Naive thymus-derived CD4-positive, alpha-beta T cell (primary cell): Measurements from ENCODE around the gene MRPS25. TPM values are rescaled to one million over a fixed set of nuclear protein-coding genes. Genes with fewer than 3 reads are reported as not detected.

ENCODE experiments used
- ATAC-seq: fragments of 150-1000 bp; cut with Tn5 transposase; 2 replicates; pipeline ENCODE4 v1.10.0; 2021; ENCODE audit warnings: mild to moderate bottlenecking, moderate library complexity
- CTCF ChIA-PET: fragments of 350-600 bp; sonication (Branson Sonifier 250); formaldehyde crosslinking; loops from one replicate; lab custom pipeline; 2021; ENCODE audit warnings: antibody characterized with exemption; lab: Charles Lee
- POLR2A ChIA-PET: fragments of 350-600 bp; sonication (Branson Sonifier 250); formaldehyde crosslinking; loops from one replicate; lab custom pipeline; 2021; ENCODE audit warnings: antibody characterized with exemption, inconsistent platforms; lab: Charles Lee
- DNase-seq, 9 donors: peaks; one replicate each; pipeline versions ENCODE4 v3.0.0 to v3.0.0-alpha.2; 2020 to 2022; ENCODE audit warnings: mixed read lengths in 1 of 9
- H3K27ac ChIP-seq: one replicate; pipeline ENCODE4 v1.7.0; 2013; ENCODE audit warnings: mild to moderate bottlenecking, low read depth, low read length, moderate library complexity
- H3K27me3 ChIP-seq, 2 donors: one replicate each; pipeline ENCODE4 v1.7.0; 2013; ENCODE audit warnings: low read length in 2 of 2, mild to moderate bottlenecking in 2 of 2, moderate library complexity in 2 of 2; ENCODE audit not compliant: control insufficient read depth in 2 of 2, insufficient read depth in 2 of 2
- H3K36me3 ChIP-seq, 3 experiments: 1 replicate in 2 of 3; 2 replicates in 1 of 3; pipeline ENCODE4 v1.7.0; 2013; ENCODE audit warnings: low read length in 3 of 3, mild to moderate bottlenecking in 3 of 3, moderate library complexity in 1 of 3; ENCODE audit not compliant: insufficient read depth in 3 of 3, control insufficient read depth in 2 of 3
- H3K4me1 ChIP-seq, 2 donors: one replicate each; pipeline ENCODE4 v1.7.0; 2013; ENCODE audit warnings: low read length in 2 of 2, mild to moderate bottlenecking in 2 of 2, moderate library complexity in 1 of 2; ENCODE audit not compliant: control insufficient read depth in 2 of 2, insufficient read depth in 2 of 2
- H3K4me3 ChIP-seq: 2 replicates; pipeline ENCODE4 v1.7.0; 2013; ENCODE audit warnings: mild to moderate bottlenecking, low read length
- H3K9me3 ChIP-seq, 3 experiments: 1 replicate in 2 of 3; 2 replicates in 1 of 3; pipeline ENCODE4 v1.7.0; 2013; ENCODE audit warnings: low read length in 3 of 3; ENCODE audit not compliant: control insufficient read depth in 2 of 3
- H3K27ac Mint-ChIP-seq, 9 donors: one replicate each; pipeline ENCODE4 v1.8.0; 2020 to 2022; ENCODE audit warnings: mixed read lengths in 9 of 9, mild to moderate bottlenecking in 8 of 9, moderate library complexity in 5 of 9, inconsistent platforms in 2 of 9
- H3K27me3 Mint-ChIP-seq, 5 donors: one replicate each; pipeline ENCODE4 v1.8.0; 2021 to 2022; ENCODE audit warnings: mixed read lengths in 5 of 5, mild to moderate bottlenecking in 1 of 5
- H3K36me3 Mint-ChIP-seq, 5 donors: one replicate each; pipeline ENCODE4 v1.8.0; 2020 to 2022; ENCODE audit warnings: mixed read lengths in 5 of 5, mild to moderate bottlenecking in 3 of 5, inconsistent platforms in 1 of 5
- H3K4me1 Mint-ChIP-seq, 7 donors: one replicate each; pipeline ENCODE4 v1.8.0; 2020 to 2022; ENCODE audit warnings: mixed read lengths in 7 of 7, mild to moderate bottlenecking in 3 of 7, inconsistent platforms in 1 of 7
- H3K4me3 Mint-ChIP-seq, 10 donors: one replicate each; pipeline ENCODE4 v1.8.0; 2020 to 2022; ENCODE audit warnings: mild to moderate bottlenecking in 10 of 10, mixed read lengths in 10 of 10, moderate library complexity in 6 of 10, inconsistent platforms in 2 of 10
- H3K9me3 Mint-ChIP-seq, 11 donors: one replicate each; pipeline ENCODE4 v1.8.0; 2020 to 2022; ENCODE audit warnings: mixed read lengths in 11 of 11, mild to moderate bottlenecking in 4 of 11, inconsistent platforms in 1 of 11, moderate library complexity in 1 of 11
- intact Hi-C, 2 donors: fragments of 100-400 bp; cut with micrococcal nuclease; formaldehyde crosslinking; loops; one replicate each; pipeline ENCODE4 v1.15.1; 2023
- polyA plus RNA-seq, 2 donors: library from polyadenylated mRNA; unstranded; fragments of 300-500 nt; fragmentation: Illumina TruSeq; gene quantifications; one replicate each; pipeline ENCODE4 v1.2.3, GENCODE V29; 2021
- total RNA-seq, 6 experiments: library from RNA in 5 of 6; stranded (reverse) in 5 of 6; gene quantifications; 1 replicate in 5 of 6; 2 replicates in 1 of 6; pipeline ENCODE4 v1.2.3 and lab custom pipeline; 2021 to 2026

MRPS25 gene
- total and polyA plus RNA-seq, 7 experiments from 2014 or later = 20.2 to 104 (median 68.0) TPM

- Histone ChIP-seq H3K36me3 (no peaks in the 10 kb centered on the region), H3K4me3 (no peak overlapping the region), H3K27ac (no peak overlapping the region), H3K9me3 (no peaks in the 10 kb centered on the region), H3K4me1 (peaks cover 3 to 5% of the 10 kb centered on the region in 2 donors), H3K27me3 (no peaks in the 10 kb centered on the region)
- DNase-seq = peak; percentile 51 to 78 (median 63)
- CTCF ChIA-PET = interaction anchor here (0.5 to 3.8 kb wide), 6 partner anchors 9 to 527 kb away, joined by 3 to 18 read pairs (median 4); partner anchors contain the start of gene RBSN
- H3K27ac Mint-ChIP-seq = peak overlapping the region in 2 of 9 donors; percentile 31 to 38
- no peaks in the 10 kb centered on the region for H3K9me3 Mint-ChIP-seq
- ATAC-seq = peak; percentile 97
- H3K27me3 Mint-ChIP-seq = peaks cover 4 to 17% (median 5%) of the 10 kb centered on the region in 5 donors
- POLR2A ChIA-PET = interaction anchor here (0.8 kb wide), 1 partner anchor 9 kb away, joined by 3 read pairs; the partner anchor contains the start of gene RBSN
- intact Hi-C loops = loop anchor here (1.0 to 10.0 kb wide), 8 partner anchors 9 to 1139 kb away; partner anchors contain the start of gene RBSN (in 1 of the 2)
- no peaks in the 10 kb centered on the region for H3K36me3 Mint-ChIP-seq
- H3K4me3 Mint-ChIP-seq = peak overlapping the region in 1 of 10 donors; percentile 29
- peaks cover 3 to 9% (median 6%) of the 10 kb centered on the region in 7 donors for H3K4me1 Mint-ChIP-seq
These were observed 43.0 kb upstream of the MRPS25 start for GRCh38 chr3:15108082-15108545.

- peak overlapping the region in 1 of 9 donors; percentile 6 for H3K27ac Mint-ChIP-seq
- peaks cover 3 to 12% (median 6%) of the 10 kb centered on the region in 7 donors for H3K4me1 Mint-ChIP-seq
- no peaks in the 10 kb centered on the region for H3K36me3 Mint-ChIP-seq
- H3K4me1 ChIP-seq = peaks cover 3 to 5% of the 10 kb centered on the region in 2 donors
- no peak overlapping the region for H3K27ac ChIP-seq
- CTCF ChIA-PET = interaction anchor here (0.5 to 3.8 kb wide), 3 partner anchors 11 to 526 kb away, joined by 3 to 18 read pairs (median 3); no protein-coding TSS in a partner anchor
- no peaks in the 10 kb centered on the region for H3K9me3 ChIP-seq
- H3K27me3 ChIP-seq = no peaks in the 10 kb centered on the region
- H3K36me3 ChIP-seq = no peaks in the 10 kb centered on the region
- no peak overlapping the region for H3K4me3 Mint-ChIP-seq
- POLR2A ChIA-PET = no interaction called here
- no peaks in the 10 kb centered on the region for H3K9me3 Mint-ChIP-seq
- H3K4me3 ChIP-seq = no peak overlapping the region
- H3K27me3 Mint-ChIP-seq = peaks cover 4 to 15% (median 5%) of the 10 kb centered on the region in 5 donors
- intact Hi-C loops = loop anchor here (5.0 to 10.0 kb wide), 5 partner anchors 140 to 1140 kb away; no protein-coding TSS in a partner anchor
- DNase-seq = no peak
- no peak for ATAC-seq
These were observed 42.2 kb upstream of the MRPS25 start for GRCh38 chr3:15107075-15107947.

GRCh38 chr3:15102836-15103235 lies 37.7 kb upstream of the MRPS25 start:
- Mint-ChIP-seq H3K27ac (no peak overlapping the region), H3K9me3 (peaks cover 0 to 1% (median 0%) of the 10 kb centered on the region in 11 donors), H3K27me3 (peaks cover 4 to 12% (median 9%) of the 10 kb centered on the region in 5 donors), H3K4me3 (no peak overlapping the region), H3K36me3 (peaks cover 0 to 6% (median 5%) of the 10 kb centered on the region in 5 donors), H3K4me1 (peaks cover 17 to 31% (median 23%) of the 10 kb centered on the region in 7 donors)
- CTCF ChIA-PET = interaction anchor here (0.6 kb wide), 1 partner anchor 333 kb away, joined by 3 read pairs; no protein-coding TSS in a partner anchor
- POLR2A ChIA-PET = no interaction called here
- ATAC-seq (no peak), DNase-seq (no peak)
- Histone ChIP-seq H3K27me3 (no peaks in the 10 kb centered on the region), H3K36me3 (no peaks in the 10 kb centered on the region), H3K4me3 (no peak overlapping the region), H3K4me1 (peaks cover 4 to 10% of the 10 kb centered on the region in 2 donors), H3K27ac (no peak overlapping the region), H3K9me3 (no peaks in the 10 kb centered on the region)
- intact Hi-C loops = loop anchor here in 1 of 2 donors (10.0 kb wide), 1 partner anchor 452 kb away; no protein-coding TSS in a partner anchor

DNA sequence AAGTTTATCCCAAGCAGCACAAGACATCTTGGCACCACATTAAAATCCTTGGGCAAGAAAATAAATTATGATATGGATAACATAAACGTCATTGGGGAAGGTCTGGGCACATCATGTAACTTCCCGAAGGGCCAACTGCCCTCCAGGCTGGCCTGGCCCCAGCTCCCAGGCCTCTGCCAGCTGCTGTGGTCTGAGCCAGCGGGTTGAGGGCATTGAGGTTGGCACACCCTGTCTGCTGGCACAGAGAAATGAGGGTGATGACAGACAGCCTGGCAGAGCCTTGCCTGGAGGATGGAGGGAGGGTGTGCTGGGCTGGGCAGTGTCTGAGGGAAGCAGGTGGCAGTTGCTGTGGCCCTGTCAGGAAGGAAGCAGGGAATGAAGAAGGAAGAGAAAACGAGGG lies 37.1 kb upstream of the MRPS25 start:
- no peak for ATAC-seq
- Histone ChIP-seq H3K4me1 (peaks cover 8 to 14% of the 10 kb centered on the region in 2 donors), H3K9me3 (no peaks in the 10 kb centered on the region), H3K27me3 (no peaks in the 10 kb centered on the region), H3K27ac (no peak overlapping the region), H3K4me3 (no peak overlapping the region), H3K36me3 (no peaks in the 10 kb centered on the region)
- Mint-ChIP-seq H3K36me3 (peaks cover 0 to 7% (median 5%) of the 10 kb centered on the region in 5 donors), H3K4me1 (peaks cover 21 to 32% (median 24%) of the 10 kb centered on the region in 7 donors), H3K27ac (no peak overlapping the region), H3K27me3 (peaks cover 2 to 10% (median 6%) of the 10 kb centered on the region in 5 donors), H3K4me3 (no peak overlapping the region), H3K9me3 (peaks cover 0 to 1% (median 0%) of the 10 kb centered on the region in 11 donors)
- DNase-seq = no peak
- ChIA-PET POLR2A (no interaction called here), CTCF (interaction anchor here (0.6 kb wide), 1 partner anchor 332 kb away, joined by 3 read pairs; no protein-coding TSS in a partner anchor)
- intact Hi-C loops = loop anchor here in 1 of 2 donors (10.0 kb wide), 1 partner anchor 453 kb away; no protein-coding TSS in a partner anchor

GRCh38 chr3:15099364-15100098 lies 34.4 kb upstream of the MRPS25 start:
- intact Hi-C loops = loop anchor here (1.0 to 10.0 kb wide), 15 partner anchors 9 to 1165 kb away; partner anchors contain the start of genes BTD (in 2 of the 2), CAPN7 (in 2 of the 2), EAF1 (in 2 of the 2) and HACL1 (in 2 of the 2)
- CTCF ChIA-PET = interaction anchor here (1.0 to 1.3 kb wide), 2 partner anchors 9 to 108 kb away, joined by 3 to 5 read pairs; no protein-coding TSS in a partner anchor
- peak overlapping the region; percentile 83 for H3K4me3 ChIP-seq
- DNase-seq (peak in 2 of 9 donors; percentile 26 to 38), ATAC-seq (no peak)
- peaks cover 0 to 21% (median 5%) of the 10 kb centered on the region in 5 donors for H3K36me3 Mint-ChIP-seq
- H3K27ac ChIP-seq = peak overlapping the region; percentile 96
- H3K9me3 ChIP-seq = no peaks in the 10 kb centered on the region
- H3K27me3 Mint-ChIP-seq = peaks cover 0 to 9% (median 2%) of the 10 kb centered on the region in 5 donors
- peak overlapping the region; percentile 90 to 99 (median 98) for H3K27ac Mint-ChIP-seq
- peaks cover 8 to 14% of the 10 kb centered on the region in 2 donors for H3K4me1 ChIP-seq
- H3K36me3 ChIP-seq = peaks cover 0 to 18% (median 15%) of the 10 kb centered on the region in 3 experiments
- peaks cover 21 to 42% (median 30%) of the 10 kb centered on the region in 7 donors for H3K4me1 Mint-ChIP-seq
- peak overlapping the region; percentile 90 to 99 (median 96) for H3K4me3 Mint-ChIP-seq
- H3K27me3 ChIP-seq = no peaks in the 10 kb centered on the region
- POLR2A ChIA-PET = interaction anchor here (0.6 to 3.5 kb wide), 11 partner anchors 9 to 1165 kb away, joined by 3 to 23 read pairs (median 4); partner anchors contain the start of genes CAPN7, CCDC174, DPH3 and MRPS25
- H3K9me3 Mint-ChIP-seq = peaks cover 0 to 1% (median 0%) of the 10 kb centered on the region in 11 donors
